Mesendoderm (in vitro differentiated cells): ENCODE measurements around the gene OR51A2. TPM values are rescaled to one million over a fixed set of nuclear protein-coding genes. Genes with fewer than 3 reads are reported as not detected.
"Not testable (repeated sequence)": the region's sequence is repeated elsewhere in the genome, so short reads cannot be mapped to it uniquely, and the experiment has no call there.

Experiments used
- DNase-seq: peaks from one replicate; pipeline ENCODE4 v3.0.0; 2013
- H2AK5ac ChIP-seq: 2 replicates; pipeline ENCODE4 v1.6.1; 2013; ENCODE audit warnings: low read length, inconsistent platforms
- H2BK120ac ChIP-seq: 2 replicates; pipeline ENCODE4 v1.6.1; 2013; ENCODE audit warnings: low read depth, mild to moderate bottlenecking, low read length, moderate library complexity, mixed read lengths
- H2BK15ac ChIP-seq: replicated peaks from 2 replicates; pipeline ENCODE4 v1.6.1; 2013; ENCODE audit warnings: low read depth, mild to moderate bottlenecking, moderate library complexity
- H2BK5ac ChIP-seq: 2 replicates; pipeline ENCODE4 v1.6.1; 2013; ENCODE audit warnings: low read length, inconsistent platforms
- H3K18ac ChIP-seq: 2 replicates; pipeline ENCODE4 v1.6.1; 2013; ENCODE audit warnings: mild to moderate bottlenecking, low read length, mixed read lengths
- H3K23ac ChIP-seq: one replicate; pipeline ENCODE4 v1.6.1; 2013; ENCODE audit warnings: low read length
- H3K27ac ChIP-seq: 2 replicates; pipeline ENCODE4 v1.5.1; 2013; ENCODE audit warnings: low read depth, mild to moderate bottlenecking, inconsistent platforms, low read length, moderate library complexity
- H3K27me3 ChIP-seq: 2 replicates; pipeline ENCODE4 v1.6.1; 2013; ENCODE audit warnings: low read length, control low read depth, mild to moderate bottlenecking, inconsistent platforms; ENCODE audit not compliant: insufficient read depth, poor library complexity
- H3K36me3 ChIP-seq: 2 replicates; pipeline ENCODE4 v1.6.1; 2013; ENCODE audit warnings: low read length, inconsistent platforms; ENCODE audit not compliant: control insufficient read depth, insufficient read depth
- H3K4ac ChIP-seq: one replicate; pipeline ENCODE4 v1.6.1; 2013; ENCODE audit warnings: low read depth, mild to moderate bottlenecking, low read length, moderate library complexity
- H3K4me1 ChIP-seq: 2 replicates; pipeline ENCODE4 v1.6.1; 2013; ENCODE audit warnings: low read depth, low read length, inconsistent platforms; ENCODE audit not compliant: control insufficient read depth
- H3K4me2 ChIP-seq: 2 replicates; pipeline ENCODE4 v1.6.1; 2013; ENCODE audit warnings: low read length
- H3K4me3 ChIP-seq: 2 replicates; pipeline ENCODE4 v1.5.1; 2013; ENCODE audit warnings: mild to moderate bottlenecking, low read length
- H3K56ac ChIP-seq: one replicate; pipeline ENCODE4 v1.6.1; 2013; ENCODE audit warnings: low read length
- H3K79me1 ChIP-seq: 2 replicates; pipeline ENCODE4 v1.6.1; 2013; ENCODE audit warnings: low read length, inconsistent platforms
- H3K79me2 ChIP-seq: 2 replicates; pipeline ENCODE4 v1.6.1; 2013; ENCODE audit warnings: mild to moderate bottlenecking, low read length; ENCODE audit not compliant: control insufficient read depth, insufficient read depth
- H3K9ac ChIP-seq: 2 replicates; pipeline ENCODE4 v1.6.1; 2013; ENCODE audit warnings: low read length, inconsistent platforms
- H4K5ac ChIP-seq: one replicate; pipeline ENCODE4 v1.6.1; 2013; ENCODE audit warnings: low read length
- H4K8ac ChIP-seq: one replicate; pipeline ENCODE4 v1.6.1; 2013; ENCODE audit warnings: low read depth, mild to moderate bottlenecking, control low read depth, low read length, moderate library complexity
- WGBS: extraction: QIAGEN DNeasy Blood & Tissue Kit; methylation state at CpG from one replicate; pipeline ENCODE4 v1.1.7; 2013; ENCODE audit warnings: low lambda C conversion rate, missing lambda C conversion rate; ENCODE audit not compliant: insufficient coverage; ENCODE audit errors: extremely low coverage; 5-methylcytosine and 5-hydroxymethylcytosine counted together
- polyA plus RNA-seq, 2 experiments: library from polyadenylated mRNA; stranded (reverse); fragments of 200-250 nt; gene quantifications; one replicate each; pipeline ENCODE4 v1.2.3, GENCODE V29; 2013

OR51A2 gene, protein sequence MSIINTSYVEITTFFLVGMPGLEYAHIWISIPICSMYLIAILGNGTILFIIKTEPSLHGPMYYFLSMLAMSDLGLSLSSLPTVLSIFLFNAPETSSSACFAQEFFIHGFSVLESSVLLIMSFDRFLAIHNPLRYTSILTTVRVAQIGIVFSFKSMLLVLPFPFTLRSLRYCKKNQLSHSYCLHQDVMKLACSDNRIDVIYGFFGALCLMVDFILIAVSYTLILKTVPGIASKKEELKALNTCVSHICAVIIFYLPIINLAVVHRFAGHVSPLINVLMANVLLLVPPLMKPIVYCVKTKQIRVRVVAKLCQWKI
- polyA plus RNA-seq (2013, experiment 1 of 2), result not detected
- polyA plus RNA-seq (2013, experiment 2 of 2), result not detected

DNA sequence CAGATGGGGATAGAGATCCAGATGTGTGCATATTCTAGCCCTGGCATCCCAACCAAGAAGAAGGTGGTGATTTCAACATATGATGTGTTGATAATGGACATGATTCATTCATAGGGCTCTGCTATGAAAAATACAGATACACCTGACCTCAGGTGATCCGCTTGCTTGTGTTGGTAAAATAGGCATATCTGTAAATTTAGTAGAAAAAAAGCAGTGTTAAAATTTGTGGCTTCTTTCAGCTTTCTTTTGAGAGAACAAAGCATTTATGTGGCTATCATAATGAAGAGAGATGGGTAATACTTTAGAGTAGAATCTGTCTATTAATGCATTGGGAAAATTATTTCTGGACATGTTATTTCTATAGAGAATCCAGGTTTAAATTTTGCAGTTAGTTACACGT lies at the start of gene OR51A2:
OR51A2 (minus strand) TSS at position 101 of the 400 bp plus-strand sequence; CDS start at position 101, 0 bp downstream.
- not testable (repeated sequence) for H4K5ac ChIP-seq, H3K9ac ChIP-seq, H3K4me3 ChIP-seq, H3K27ac ChIP-seq, H4K8ac ChIP-seq, H3K4me1 ChIP-seq, DNase-seq, H3K79me2 ChIP-seq, H3K27me3 ChIP-seq, H2BK5ac ChIP-seq, H3K36me3 ChIP-seq, H2BK15ac ChIP-seq, H3K18ac ChIP-seq, H2AK5ac ChIP-seq, H2BK120ac ChIP-seq, H3K79me1 ChIP-seq, H3K23ac ChIP-seq, H3K4ac ChIP-seq, H3K56ac ChIP-seq, H3K4me2 ChIP-seq
- WGBS, result no CpG with 5 or more reads among the region's 2 CpGs

DNA sequence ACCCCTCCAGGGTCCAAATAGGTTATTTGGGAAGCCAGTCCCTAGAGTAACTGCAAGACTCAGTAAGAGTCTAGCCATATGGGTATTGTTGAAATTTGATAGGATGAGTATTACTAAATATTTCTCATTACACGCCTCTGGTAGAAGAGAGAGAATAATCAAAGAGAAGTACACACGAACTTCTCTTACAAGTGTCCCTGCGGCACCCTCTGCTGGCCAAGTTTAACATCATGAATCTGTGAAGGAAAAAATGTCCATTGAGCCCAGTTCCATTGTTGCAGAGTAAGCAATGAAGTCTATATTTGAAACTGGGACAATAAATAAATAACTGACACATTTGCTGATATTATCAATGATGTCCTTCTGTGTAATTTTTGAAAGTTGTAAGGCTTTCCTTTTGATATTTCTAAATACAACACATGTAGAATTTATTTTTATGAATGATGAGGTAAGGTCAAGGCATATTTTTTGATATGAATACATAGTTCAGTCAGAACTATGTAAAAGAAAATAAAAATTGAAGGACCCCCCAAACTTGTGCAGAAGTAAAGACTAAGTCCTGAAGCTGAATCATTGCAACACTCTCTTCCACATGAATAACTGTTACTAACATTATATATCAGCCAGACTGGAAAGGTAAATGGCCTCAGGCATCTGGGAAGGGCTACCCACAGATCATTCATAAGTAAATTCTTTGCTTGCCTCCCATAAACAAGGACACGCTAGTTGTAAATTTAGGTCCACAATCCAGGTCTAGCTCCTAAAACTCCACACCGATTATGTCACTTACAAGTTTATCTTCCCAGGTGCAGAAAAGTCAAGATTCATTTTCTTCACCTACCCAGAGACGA lies 49.1 kb upstream of the OR51A2 start:
- no peak overlapping the region for H2BK15ac ChIP-seq
- no peaks in the 10 kb centered on the region for H3K79me2 ChIP-seq
- no peak overlapping the region for H2BK5ac ChIP-seq
- WGBS, result no CpG with 5 or more reads among the region's 6 CpGs
- no peak overlapping the region for H3K18ac ChIP-seq
- no peak overlapping the region for H4K5ac ChIP-seq
- peak; percentile 59 for DNase-seq
- H3K36me3 ChIP-seq, result no peaks in the 10 kb centered on the region
- H3K4me2 ChIP-seq, result no peak overlapping the region
- H3K56ac ChIP-seq, result no peak overlapping the region
- H3K4ac ChIP-seq, result no peak overlapping the region
- no peaks in the 10 kb centered on the region for H3K4me1 ChIP-seq
- H2AK5ac ChIP-seq, result no peak overlapping the region
- no peak overlapping the region for H3K27ac ChIP-seq
- H4K8ac ChIP-seq, result no peak overlapping the region
- no peak overlapping the region for H3K23ac ChIP-seq
- H3K9ac ChIP-seq, result no peak overlapping the region
- no peak overlapping the region for H2BK120ac ChIP-seq
- H3K4me3 ChIP-seq, result no peak overlapping the region
- no peaks in the 10 kb centered on the region for H3K27me3 ChIP-seq
- no peaks in the 10 kb centered on the region for H3K79me1 ChIP-seq

- H3K27ac ChIP-seq, result no peak within 1 kb of the TSS
- no peak within 1 kb of the TSS for H4K5ac ChIP-seq
- H3K79me2 ChIP-seq, result no peaks in the 10 kb centered on the region
- no peak within 1 kb of the TSS for H3K4me2 ChIP-seq
- H3K27me3 ChIP-seq, result no peaks in the 10 kb centered on the region
- no peaks in the 10 kb centered on the region for H3K79me1 ChIP-seq
- no peaks in the 10 kb centered on the region for H3K36me3 ChIP-seq
- H3K56ac ChIP-seq, result no peak within 1 kb of the TSS
- no peak within 1 kb of the TSS for H3K4ac ChIP-seq
- no peak within 1 kb of the TSS for H3K9ac ChIP-seq
- no peak within 1 kb of the TSS for H2BK120ac ChIP-seq
- WGBS, result no CpG with 5 or more reads among the region's 2 CpGs
- no peak within 1 kb of the TSS for H3K18ac ChIP-seq
- no peak within 1 kb of the TSS for H3K4me3 ChIP-seq
- no peak within 1 kb of the TSS for H2BK5ac ChIP-seq
- H3K4me1 ChIP-seq, result no peaks in the 10 kb centered on the region
- no peak for DNase-seq
- no peak within 1 kb of the TSS for H2BK15ac ChIP-seq
- no peak within 1 kb of the TSS for H4K8ac ChIP-seq
- no peak within 1 kb of the TSS for H3K23ac ChIP-seq
- no peak within 1 kb of the TSS for H2AK5ac ChIP-seq
Measured at GRCh38 chr11:4994551-4994950, 39.0 kb upstream of the OR51A2 start, which contains the start of gene OR51L1. Gene OR51L1 (plus strand): TSS chr11:4994851. CDS start chr11:4998983, 4,132 bp downstream.

DNA sequence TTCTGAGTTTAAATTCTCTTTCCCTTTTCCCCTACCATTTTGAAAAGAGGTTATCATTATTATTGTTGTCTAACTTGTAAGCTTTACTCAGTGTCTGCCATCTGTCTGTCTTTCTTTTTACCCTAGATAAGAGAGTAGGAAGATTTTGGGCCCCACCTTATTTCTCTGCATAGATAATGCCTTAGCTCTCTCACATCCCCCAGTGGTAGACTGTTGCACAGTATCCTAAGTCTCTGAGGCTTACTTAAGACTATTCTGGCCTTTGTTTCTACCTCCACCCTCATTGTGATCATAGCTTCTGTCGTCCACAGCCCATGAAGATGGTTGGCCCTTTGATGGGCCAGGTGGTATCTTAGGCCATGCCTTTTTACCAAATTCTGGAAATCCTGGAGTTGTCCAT lies 35.5 kb upstream of the OR51A2 start:
- Histone ChIP-seq H3K27me3 (no peaks in the 10 kb centered on the region), H3K4ac (no peak overlapping the region), H3K56ac (no peak overlapping the region), H3K4me1 (no peaks in the 10 kb centered on the region), H4K8ac (no peak overlapping the region), H3K9ac (no peak overlapping the region), H4K5ac (no peak overlapping the region), H3K4me2 (no peak overlapping the region), H3K4me3 (no peak overlapping the region), H3K79me2 (no peaks in the 10 kb centered on the region), H3K23ac (no peak overlapping the region), H2BK5ac (no peak overlapping the region), H2BK120ac (no peak overlapping the region), H3K79me1 (no peaks in the 10 kb centered on the region), H3K36me3 (no peaks in the 10 kb centered on the region), H2AK5ac (no peak overlapping the region), H2BK15ac (no peak overlapping the region), H3K27ac (no peak overlapping the region), H3K18ac (no peak overlapping the region)
- DNase-seq, result peak; percentile 32
- WGBS, result no CpG with 5 or more reads among the region's 1 CpG

DNA sequence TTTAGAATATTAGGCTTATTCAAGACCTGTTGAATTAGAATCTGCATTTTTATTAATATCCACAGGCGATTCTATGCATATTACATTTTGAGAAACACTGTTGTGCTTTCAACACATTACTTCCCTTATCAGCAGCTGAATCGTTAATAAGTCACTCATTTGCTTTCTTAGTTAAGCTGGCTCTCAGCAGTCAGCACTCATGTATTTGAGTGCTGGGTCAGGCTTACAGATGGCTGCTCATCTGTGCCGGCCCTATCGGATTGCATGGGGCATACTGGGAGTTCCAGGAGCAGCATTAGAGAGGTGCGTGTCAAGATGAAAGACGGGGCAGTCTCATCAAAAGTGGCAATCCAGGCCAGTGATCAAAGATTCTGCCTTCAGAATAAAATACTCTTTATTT lies 28.3 kb upstream of the OR51A2 start:
- Histone ChIP-seq H3K4ac (no peak overlapping the region), H3K79me2 (no peaks in the 10 kb centered on the region)

More for the DNA sequence above, 28.3 kb upstream of the OR51A2 start:
- Histone ChIP-seq H3K36me3 (no peaks in the 10 kb centered on the region), H3K18ac (no peak overlapping the region), H3K79me1 (no peaks in the 10 kb centered on the region), H4K5ac (no peak overlapping the region), H3K9ac (no peak overlapping the region), H2BK120ac (no peak overlapping the region), H4K8ac (no peak overlapping the region), H3K27ac (no peak overlapping the region), H2BK5ac (no peak overlapping the region), H2AK5ac (no peak overlapping the region), H3K4me1 (no peaks in the 10 kb centered on the region), H3K27me3 (no peaks in the 10 kb centered on the region), H2BK15ac (no peak overlapping the region), H3K56ac (no peak overlapping the region), H3K23ac (no peak overlapping the region), H3K4me3 (no peak overlapping the region), H3K4me2 (no peak overlapping the region)
- DNase-seq, result peak; percentile 23
- WGBS, result no CpG with 5 or more reads among the region's 6 CpGs
